Measurements from ENCODE around the gene CSHL1.
"Not testable (repeated sequence)": the region's sequence is repeated elsewhere in the genome, so short reads cannot be mapped to it uniquely, and the experiment has no call there.

Gene CSHL1

DNA sequence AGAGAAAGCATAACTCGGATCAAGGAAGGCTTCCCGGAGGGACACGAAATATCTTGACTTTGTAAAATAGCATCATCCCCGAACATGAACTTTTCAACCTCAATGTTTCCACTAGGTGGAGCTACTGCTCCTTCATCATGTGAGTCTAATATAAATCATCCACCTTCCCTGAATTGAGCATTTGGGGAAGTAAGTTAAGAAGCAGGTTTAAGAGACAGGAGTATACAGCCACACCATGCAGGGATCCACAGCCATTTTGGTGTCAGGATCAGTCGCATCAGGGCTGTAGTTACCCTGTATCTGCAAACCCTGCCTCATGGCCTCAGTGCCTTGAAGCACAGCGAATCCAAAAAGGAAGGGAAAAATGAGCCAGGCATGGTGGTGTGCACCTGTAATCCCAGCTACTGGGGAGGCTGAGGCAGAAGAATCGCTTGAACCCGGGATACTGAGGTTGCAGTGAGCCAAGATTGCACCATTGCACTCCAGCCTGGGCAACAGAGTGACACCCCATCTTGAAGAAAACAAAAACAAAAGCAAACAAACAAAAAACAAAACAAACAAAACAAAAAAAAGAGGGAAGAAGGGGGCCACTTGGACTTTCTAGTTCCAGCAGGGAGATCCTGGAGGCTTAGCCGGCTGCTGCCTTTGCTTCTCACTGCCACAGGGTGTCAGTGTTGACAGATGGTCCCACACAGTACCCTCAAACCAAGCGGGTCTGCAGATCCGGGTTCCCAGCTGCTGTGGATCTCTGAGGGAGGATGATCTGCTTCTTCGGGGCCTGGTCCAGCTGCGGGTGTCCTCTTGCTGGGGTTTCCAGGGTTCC lies 21.8 kb downstream of the CSHL1 start:
- in situ Hi-C loops (cut with HindIII; ENCODE audit: low sequenced_read_pairs) = not testable (repeated sequence)

DNA sequence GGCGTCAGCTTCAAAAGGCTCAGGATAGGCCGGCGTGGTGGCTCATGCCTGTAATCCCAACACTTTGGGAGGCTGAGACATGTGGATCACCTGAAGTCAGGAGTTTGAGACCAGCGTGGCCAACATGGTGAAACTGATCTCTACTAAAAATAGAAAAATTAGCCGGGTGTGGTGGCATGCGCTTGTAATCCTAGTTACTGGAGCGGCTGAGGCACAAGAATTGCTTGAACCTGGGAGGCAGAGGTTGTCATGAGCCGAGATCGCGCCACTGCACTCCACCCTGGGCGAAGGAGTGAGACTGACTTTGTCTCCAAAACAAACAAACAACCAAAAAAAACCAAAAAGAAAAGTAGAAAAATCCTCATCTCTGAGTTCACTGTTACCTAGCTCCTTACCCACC lies 25.9 kb downstream of the CSHL1 start:
- in situ Hi-C loops (cut with HindIII; ENCODE audit: low sequenced_read_pairs) = not testable (repeated sequence)

DNA sequence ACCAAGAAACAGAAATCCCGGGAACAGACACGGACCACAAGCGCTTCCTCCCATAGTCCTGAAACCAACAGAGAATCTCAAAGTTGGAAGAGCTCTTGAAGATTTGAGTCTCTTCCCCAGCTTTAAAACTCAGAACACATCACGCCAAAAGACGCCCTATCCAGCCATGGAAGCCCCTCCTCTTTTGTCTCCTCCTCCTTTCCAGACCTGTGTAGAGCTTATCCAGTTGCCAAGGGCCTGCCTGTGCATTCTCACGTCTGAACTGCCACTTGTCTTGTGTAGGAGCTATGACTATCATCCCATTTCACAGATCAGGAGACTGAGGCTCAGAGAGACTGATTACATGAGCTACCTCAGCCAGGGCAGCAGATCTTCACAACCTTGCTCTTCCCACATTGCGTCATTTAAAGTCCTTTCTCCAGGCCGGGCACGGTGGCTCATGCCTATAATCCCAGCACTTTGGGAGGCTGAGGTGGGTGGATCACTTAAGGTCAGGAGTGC lies 28.4 kb downstream of the CSHL1 start:
- in situ Hi-C loops (cut with HindIII; ENCODE audit: low sequenced_read_pairs) = not testable (repeated sequence)

DNA sequence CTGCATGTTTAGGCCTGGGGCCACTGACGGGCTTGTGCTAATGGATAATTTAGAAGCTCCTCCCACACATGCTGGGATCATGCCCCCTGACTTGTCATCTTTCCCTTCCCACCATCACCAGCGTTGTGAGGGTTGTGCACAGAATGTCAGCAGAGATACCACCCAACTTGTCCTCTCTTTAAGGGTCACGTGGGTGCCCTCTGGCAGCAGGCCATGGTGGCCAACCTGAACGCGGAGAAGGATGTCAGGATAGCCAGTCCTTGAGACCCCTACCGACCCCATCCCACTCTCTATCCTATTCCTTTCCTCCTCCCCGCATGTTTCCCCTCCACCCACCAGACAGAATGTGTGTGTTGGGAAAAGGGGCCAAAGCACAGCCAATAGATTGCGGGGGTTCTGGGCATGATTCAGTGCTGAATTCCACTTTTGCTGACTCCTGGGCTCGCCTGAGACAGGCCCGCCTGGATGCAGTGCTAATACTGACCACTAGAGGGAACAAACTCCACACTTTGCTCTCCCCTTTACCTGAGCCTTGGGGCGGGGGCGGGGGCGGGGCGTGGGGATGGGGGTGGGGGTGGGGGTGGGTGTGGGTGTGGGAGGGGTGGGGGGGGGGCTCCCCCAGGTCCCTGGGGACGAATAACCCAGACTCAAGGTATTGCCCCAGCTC lies 29.0 kb downstream of the CSHL1 start, which contains the start of gene GH2:
TSS of gene GH2 (minus strand) at position 10 of the 667 bp plus-strand sequence. CDS start 143 bp downstream, outside the sequence.
- in situ Hi-C loops (cut with HindIII; ENCODE audit: low sequenced_read_pairs) = no loop called here

DNA sequence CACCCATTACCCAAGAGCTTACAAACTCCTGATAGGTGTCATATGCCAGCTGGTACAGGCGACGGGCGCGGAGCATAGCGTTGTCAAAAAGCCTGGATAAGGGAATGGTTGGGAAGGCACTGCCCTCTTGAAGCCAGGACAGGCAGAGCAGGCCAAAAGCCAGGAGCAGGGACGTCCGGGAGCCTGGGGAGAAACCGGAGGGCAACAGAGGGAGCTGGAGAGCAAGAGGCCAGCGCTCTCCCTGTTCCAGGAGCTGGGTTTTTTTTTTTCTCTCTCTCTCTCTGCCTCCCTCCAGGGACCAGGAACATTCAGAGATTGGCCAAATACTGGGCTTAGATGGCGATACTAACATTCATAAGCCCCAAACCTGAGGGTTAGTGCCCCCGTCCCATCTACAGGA lies 29.7 kb downstream of the CSHL1 start:
- in situ Hi-C loops (cut with HindIII; ENCODE audit: low sequenced_read_pairs) = not testable (repeated sequence)

DNA sequence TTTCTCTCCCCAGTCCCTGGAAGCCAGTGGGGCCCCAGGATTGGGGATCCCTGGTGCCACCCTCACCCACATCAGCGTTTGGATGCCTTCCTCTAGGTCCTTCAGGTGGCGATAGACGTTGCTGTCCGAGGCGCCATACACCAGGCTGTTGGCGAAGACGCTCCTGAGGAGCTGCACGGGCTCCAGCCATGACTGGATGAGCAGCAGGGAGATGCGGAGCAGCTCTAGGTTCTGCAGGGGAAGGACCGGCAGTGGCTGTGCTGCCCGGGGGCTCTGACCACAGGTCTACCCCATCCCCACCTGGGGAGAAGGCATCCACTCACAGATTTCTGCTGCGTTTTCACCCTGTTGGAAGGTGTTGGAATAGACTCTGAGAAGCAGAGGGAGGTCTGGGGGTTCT lies 30.4 kb downstream of the CSHL1 start:
- in situ Hi-C loops (cut with HindIII; ENCODE audit: low sequenced_read_pairs) = no loop called here

DNA sequence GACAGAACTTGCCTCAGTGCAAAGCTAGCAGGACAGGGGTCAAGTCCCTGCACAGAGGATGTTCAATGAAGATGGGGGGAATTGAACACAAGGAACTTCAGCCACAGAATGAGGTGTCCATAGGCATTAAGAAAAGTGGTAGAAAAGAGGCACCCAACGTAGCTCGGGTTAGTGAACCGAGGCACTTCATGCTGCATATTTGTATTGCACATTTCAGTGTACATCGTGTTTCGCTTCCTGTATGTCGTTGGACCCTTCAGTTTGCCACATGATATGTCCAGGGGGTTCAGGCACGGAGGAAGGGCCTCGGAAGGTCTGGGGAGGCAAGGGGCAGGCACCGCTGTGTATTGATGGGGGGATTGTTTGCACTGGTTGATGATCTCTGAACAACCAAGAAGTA lies 32.6 kb downstream of the CSHL1 start:
- in situ Hi-C loops (cut with HindIII; ENCODE audit: low sequenced_read_pairs) = not testable (repeated sequence)

DNA sequence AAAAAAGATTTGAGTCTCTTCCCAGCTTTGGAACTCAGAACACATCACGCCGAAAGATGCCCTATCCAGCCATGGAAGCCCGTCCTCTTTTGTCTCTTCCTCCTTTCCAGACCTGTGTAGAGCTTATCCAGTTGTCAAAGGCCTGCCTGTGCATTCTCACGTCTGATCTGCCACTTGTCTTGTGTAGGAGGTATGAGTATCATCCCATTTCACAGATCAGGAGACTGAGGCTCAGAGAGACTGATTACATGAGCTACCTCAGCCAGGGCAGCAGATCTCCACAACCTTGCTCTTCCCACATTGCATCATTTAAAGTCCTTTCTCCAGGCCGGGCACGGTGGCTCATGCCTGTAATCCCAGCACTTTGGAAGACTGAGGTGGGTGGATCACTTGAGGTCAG lies 36.4 kb downstream of the CSHL1 start:
- in situ Hi-C loops (cut with HindIII; ENCODE audit: low sequenced_read_pairs) = not testable (repeated sequence)

DNA sequence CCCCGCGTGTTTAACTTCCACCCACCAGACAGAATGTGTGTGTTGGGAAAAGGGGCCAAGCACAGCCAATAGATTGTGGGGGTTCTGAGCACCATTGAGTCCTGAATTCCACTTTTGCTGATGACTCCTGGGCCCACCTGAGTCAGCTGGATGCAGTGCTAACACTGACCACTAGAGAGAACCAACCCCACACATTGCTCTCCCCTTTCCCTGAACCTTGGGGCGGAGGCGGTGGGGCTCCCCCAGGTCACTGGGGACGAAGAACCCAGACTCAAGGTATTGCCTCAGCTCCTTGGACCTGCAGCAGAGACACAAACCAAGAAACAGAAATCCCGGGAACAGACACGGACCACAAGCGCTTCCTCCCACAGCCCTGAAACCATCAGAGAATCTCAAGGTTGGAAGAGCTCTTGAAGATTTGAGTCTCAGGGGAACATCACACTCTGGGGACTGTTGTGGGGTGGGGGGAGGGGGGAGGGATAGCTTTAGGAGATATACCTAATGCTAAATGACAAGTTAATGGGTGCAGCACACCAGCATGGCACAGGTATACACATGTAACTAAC lies 36.9 kb downstream of the CSHL1 start:
- in situ Hi-C loops (cut with HindIII; ENCODE audit: low sequenced_read_pairs) = not testable (repeated sequence)

DNA sequence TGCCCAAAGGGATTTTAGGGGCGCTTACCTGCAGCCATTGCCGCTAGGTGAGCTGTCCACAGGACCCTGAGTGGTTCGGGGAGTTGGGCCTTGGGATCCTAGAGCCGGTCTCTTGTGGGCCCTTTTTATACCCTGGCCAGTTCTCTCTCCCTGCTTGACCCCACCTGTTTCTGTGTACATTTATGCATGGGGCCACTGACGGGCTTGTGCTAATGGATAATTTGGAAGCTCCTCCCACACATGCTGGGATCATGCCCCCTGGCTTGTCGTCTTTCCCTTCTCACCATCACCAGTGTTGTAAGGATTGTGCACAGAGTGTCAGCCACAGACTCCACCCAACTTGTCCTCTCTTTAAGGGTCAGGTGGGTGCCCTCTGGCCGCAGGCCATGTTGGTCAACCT lies 37.5 kb downstream of the CSHL1 start, which contains the start of gene CSH2:
TSS of gene CSH2 (minus strand) at position 101 of the 400 bp plus-strand sequence. CDS start at position 38, 63 bp downstream.
- in situ Hi-C loops (cut with HindIII; ENCODE audit: low sequenced_read_pairs) = not testable (repeated sequence)

DNA sequence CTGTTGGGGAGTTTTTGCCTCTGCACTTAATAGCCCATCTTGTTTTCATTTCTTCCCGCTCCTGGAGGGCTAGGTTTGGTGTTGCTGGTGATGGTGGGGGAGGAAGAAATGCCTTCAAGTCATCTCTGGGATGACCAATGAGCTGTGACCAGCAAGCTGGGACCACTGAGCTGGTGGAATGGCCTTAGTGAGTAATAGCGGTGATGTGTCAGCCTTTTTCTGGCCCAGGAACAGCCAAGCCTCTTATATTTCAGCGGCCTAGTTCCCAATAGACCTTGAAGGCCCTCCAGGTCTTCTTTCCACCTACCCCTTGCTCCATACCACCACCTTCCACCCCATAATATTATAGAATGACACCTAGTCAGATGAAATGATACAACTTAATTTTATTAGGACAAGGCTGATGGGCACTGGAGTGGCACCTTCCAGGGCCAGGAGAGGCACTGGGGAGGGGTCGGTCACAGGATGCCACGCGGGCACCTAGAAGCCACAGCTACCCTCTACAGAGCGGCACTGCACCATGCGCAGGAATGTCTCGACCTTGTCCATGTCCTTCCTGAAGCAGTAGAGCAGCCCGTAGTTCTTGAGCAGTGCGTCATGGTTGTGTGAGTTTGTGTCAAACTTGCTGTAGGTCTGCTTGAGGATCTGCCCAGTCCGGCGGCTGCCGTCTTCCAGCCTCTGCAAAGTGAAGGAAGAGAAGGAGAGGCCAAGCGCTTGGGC lies 39.3 kb downstream of the CSHL1 start:
- in situ Hi-C loops (cut with HindIII; ENCODE audit: low sequenced_read_pairs) = not testable (repeated sequence)

DNA sequence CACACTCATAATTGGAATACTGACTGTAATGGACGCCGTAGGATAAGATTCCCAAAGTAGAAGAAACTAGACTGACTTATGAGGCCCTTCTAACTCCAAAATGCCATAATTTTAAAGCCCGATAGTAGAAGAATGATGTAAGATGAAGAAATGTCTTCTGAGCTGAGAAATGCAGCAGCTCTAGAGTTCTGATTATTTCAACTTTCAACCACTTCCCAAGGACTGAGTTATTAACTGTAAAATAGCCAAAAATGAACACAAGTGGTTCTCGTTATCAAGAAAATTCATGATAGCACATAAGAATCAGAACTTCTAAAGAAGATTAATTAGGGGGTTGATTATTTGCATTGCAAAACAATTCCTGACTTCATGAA lies 40.8 kb downstream of the CSHL1 start:
- in situ Hi-C loops (cut with HindIII; ENCODE audit: low sequenced_read_pairs) = not testable (repeated sequence)

DNA sequence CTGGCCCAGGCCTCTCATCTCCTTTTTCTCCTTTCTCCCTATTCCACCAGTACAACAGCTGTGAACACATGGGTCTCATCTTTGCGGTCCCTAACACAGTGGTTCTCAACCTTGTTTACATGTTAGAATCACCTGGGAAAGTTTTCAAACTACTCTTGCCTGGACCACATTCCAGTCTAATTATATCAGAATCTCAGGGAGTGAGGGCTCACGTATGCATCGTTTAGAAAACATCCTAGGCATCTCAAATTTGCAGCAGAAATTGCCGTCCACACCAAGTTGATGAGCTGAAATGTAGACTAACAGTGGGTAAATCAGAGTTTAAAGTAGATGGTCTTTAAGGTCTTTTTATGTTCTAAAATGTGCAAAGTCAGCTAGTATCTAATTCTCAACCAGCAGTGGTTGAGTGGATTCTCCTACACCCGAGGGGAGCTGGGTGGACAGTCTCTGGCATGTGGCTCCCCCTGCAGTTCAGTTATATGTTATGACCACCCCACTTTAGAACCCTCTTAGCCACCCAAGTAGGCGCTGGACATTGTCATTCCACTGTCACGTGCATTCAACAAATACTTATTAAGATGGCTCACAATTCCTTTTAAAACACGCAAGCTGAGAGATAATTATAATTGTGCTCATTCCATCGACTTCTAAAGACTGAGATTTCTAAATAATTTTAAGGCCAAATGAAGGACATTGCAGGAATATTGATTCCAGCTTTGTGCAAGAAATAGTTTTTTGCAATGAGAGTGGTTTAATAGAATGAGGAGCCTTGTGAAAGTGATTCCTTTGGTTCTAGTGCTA lies 41.4 kb downstream of the CSHL1 start:
- in situ Hi-C loops (cut with HindIII; ENCODE audit: low sequenced_read_pairs) = not testable (repeated sequence)

DNA sequence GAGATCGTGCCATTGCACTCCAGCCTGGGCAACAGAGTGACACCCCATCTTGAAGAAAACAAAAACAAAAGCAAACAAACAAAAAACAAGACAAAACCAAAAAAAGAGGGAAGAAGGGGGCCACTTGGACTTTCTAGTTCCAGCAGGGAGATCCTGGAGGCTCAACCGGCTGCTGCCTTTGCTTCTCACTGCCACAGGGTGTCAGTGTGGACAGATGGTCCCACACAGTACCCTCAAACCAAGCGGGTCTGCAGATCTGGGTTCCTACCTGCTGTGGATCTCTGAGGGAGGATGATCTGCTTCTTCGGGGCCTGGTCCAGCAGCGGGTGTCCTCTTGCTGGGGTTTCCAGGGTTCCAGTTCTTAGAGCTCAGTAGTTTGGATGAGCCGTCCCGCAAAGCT lies 44.4 kb downstream of the CSHL1 start:
- in situ Hi-C loops (cut with HindIII; ENCODE audit: low sequenced_read_pairs) = not testable (repeated sequence)

Measured in endothelial cell of hepatic sinusoid (primary cell).